HG02840 (cell line): Measurements from ENCODE around the gene PRODH2.
A peak's percentile ranks its signal among the peaks of the same experiment; 100 is the strongest.
"Not testable (repeated sequence)": the region's sequence is repeated elsewhere in the genome, so short reads cannot be mapped to it uniquely, and the experiment has no call there.

Experiments used
- ATAC-seq: cut with Tn5 transposase; IDR thresholded peaks from one replicate; pipeline ENCODE4 v1.9.1; 2021; ENCODE audit warnings: mild to moderate bottlenecking, moderate library complexity, moderate number of reproducible peaks; ENCODE audit not compliant: unreplicated experiment, low FRiP score

Gene PRODH2

GRCh38 chr19:35783469-35784434 is 28.9 kb downstream of the PRODH2 start:
- ATAC-seq: no peak

GRCh38 chr19:35782589-35782988 is 30.1 kb downstream of the PRODH2 start:
- ATAC-seq: no peak

- no peak for ATAC-seq
These were observed 31.0 kb downstream of the PRODH2 start for GRCh38 chr19:35781650-35782049.

- no peak for ATAC-seq
These were observed 31.9 kb downstream of the PRODH2 start for GRCh38 chr19:35780717-35781116.

GRCh38 chr19:35780058-35780457 is 32.6 kb downstream of the PRODH2 start:
- no peak for ATAC-seq

GRCh38 chr19:35779033-35779432 is 33.6 kb downstream of the PRODH2 start:
- ATAC-seq: no peak

GRCh38 chr19:35777961-35778360 is 34.7 kb downstream of the PRODH2 start:
- ATAC-seq: no peak

- ATAC-seq: no peak
These were observed 35.4 kb downstream of the PRODH2 start for GRCh38 chr19:35777086-35777841.

- no peak for ATAC-seq
These were observed 36.4 kb downstream of the PRODH2 start for GRCh38 chr19:35776102-35776788.

- ATAC-seq: peak; percentile 91
These were observed 37.1 kb downstream of the PRODH2 start, which contains the start of gene ARHGAP33 for GRCh38 chr19:35775298-35776101. Gene ARHGAP33 (plus strand): TSS chr19:35775564. CDS start chr19:35775659, 95 bp downstream.

- no peak for ATAC-seq
These were observed 37.7 kb downstream of the PRODH2 start for GRCh38 chr19:35775046-35775297.

GRCh38 chr19:35774274-35775045 is 38.2 kb downstream of the PRODH2 start:
- ATAC-seq: no peak

- no peak for ATAC-seq
These were observed 39.4 kb downstream of the PRODH2 start for GRCh38 chr19:35773020-35773806.

GRCh38 chr19:35772362-35772761 is 40.3 kb downstream of the PRODH2 start:
- ATAC-seq: not testable (repeated sequence)

- no peak for ATAC-seq
These were observed 44.6 kb downstream of the PRODH2 start for GRCh38 chr19:35768082-35768421.

- no peak for ATAC-seq
These were observed 45.2 kb downstream of the PRODH2 start for GRCh38 chr19:35767288-35768081.

GRCh38 chr19:35766571-35767104 is 46.0 kb downstream of the PRODH2 start:
- no peak for ATAC-seq
